ENCODE measurements around the gene HOXB4.

Gene HOXB4

GRCh38 chr17:48571024-48571818 lies 6.9 kb downstream of the HOXB4 start:
- no peak for DNase-seq

GRCh38 chr17:48570325-48571023 lies 7.7 kb downstream of the HOXB4 start:
- DNase-seq, result no peak

GRCh38 chr17:48569674-48570324 lies 8.4 kb downstream of the HOXB4 start:
- no peak for DNase-seq

- no peak for DNase-seq
These were observed 8.9 kb downstream of the HOXB4 start for GRCh38 chr17:48569240-48569582.

GRCh38 chr17:48568499-48569239 lies 9.5 kb downstream of the HOXB4 start:
- no peak for DNase-seq

- no peak for DNase-seq
These were observed 10.3 kb downstream of the HOXB4 start for GRCh38 chr17:48567646-48568354.

- DNase-seq, result no peak
These were observed 10.9 kb downstream of the HOXB4 start for GRCh38 chr17:48567209-48567608.

- no peak for DNase-seq
These were observed 11.4 kb downstream of the HOXB4 start for GRCh38 chr17:48566717-48567116.

GRCh38 chr17:48565925-48566710 lies 12.0 kb downstream of the HOXB4 start:
- DNase-seq, result no peak

- no peak for DNase-seq
These were observed 13.1 kb downstream of the HOXB4 start for GRCh38 chr17:48565022-48565554.

- DNase-seq, result no peak
These were observed 13.7 kb downstream of the HOXB4 start for GRCh38 chr17:48564188-48565021.

GRCh38 chr17:48563867-48564187 lies 14.3 kb downstream of the HOXB4 start:
- no peak for DNase-seq

GRCh38 chr17:48563385-48563838 lies 14.7 kb downstream of the HOXB4 start:
- DNase-seq, result no peak

GRCh38 chr17:48562934-48563333 lies 15.2 kb downstream of the HOXB4 start:
- DNase-seq, result no peak

GRCh38 chr17:48561884-48562810 lies 16.0 kb downstream of the HOXB4 start:
- DNase-seq, result no peak

- DNase-seq, result no peak
These were observed 18.0 kb downstream of the HOXB4 start for GRCh38 chr17:48559840-48560817.

- no peak for DNase-seq
These were observed 18.9 kb downstream of the HOXB4 start for GRCh38 chr17:48559122-48559839.

GRCh38 chr17:48558831-48559121 lies 19.4 kb downstream of the HOXB4 start:
- no peak for DNase-seq

Measured in activated CD4-positive, alpha-beta T cell treated with anti-CD3 and anti-CD28 coated beads, Interleukin-2, amount 50 U/mL, for 4 hours (primary cell).